DOHH2 (cell line): ENCODE results near the gene ADAMTSL1.

Experiments used
- H3F3A ChIP-seq: fragments of 200-600 bp; sonication (generic), shearing (Covaris generic); 2 replicates; pipeline ENCODE4 v1.6.0; 2016; ENCODE audit warnings: antibody characterized with exemption, mild to moderate bottlenecking; ENCODE audit not compliant: control insufficient read depth, insufficient read depth
- H3K27ac ChIP-seq: fragments of 200-600 bp; sonication (generic); 2 replicates; pipeline ENCODE4 v1.5.1; 2014; ENCODE audit warnings: low read depth, mild to moderate bottlenecking, low read length, moderate library complexity
- H3K27me3 ChIP-seq: fragments of 200-600 bp; sonication (generic); 2 replicates; pipeline ENCODE4 v1.6.1; 2014; ENCODE audit warnings: mild to moderate bottlenecking, low read length, mixed read lengths; ENCODE audit not compliant: control insufficient read depth
- H3K36me3 ChIP-seq: fragments of 200-600 bp; sonication (generic); 2 replicates; pipeline ENCODE4 v1.6.1; 2014; ENCODE audit warnings: mild to moderate bottlenecking, low read length, moderate library complexity, mixed read lengths; ENCODE audit not compliant: control insufficient read depth
- H3K4me1 ChIP-seq: fragments of 200-600 bp; sonication (generic); 2 replicates; pipeline ENCODE4 v1.6.1; 2014; ENCODE audit warnings: mild to moderate bottlenecking, low read length, mixed read lengths; ENCODE audit not compliant: control insufficient read depth
- H3K4me2 ChIP-seq: fragments of 200-600 bp; sonication (generic); 2 replicates; pipeline ENCODE4 v1.6.0; 2014; ENCODE audit warnings: mild to moderate bottlenecking, low read length, moderate library complexity
- H3K4me3 ChIP-seq: fragments of 200-600 bp; sonication (generic); 2 replicates; pipeline ENCODE4 v1.5.1; 2014; ENCODE audit warnings: mild to moderate bottlenecking, low read length, mixed read lengths
- H3K79me2 ChIP-seq: fragments of 200-600 bp; sonication (generic); 2 replicates; pipeline ENCODE4 v1.6.1; 2014; ENCODE audit warnings: mild to moderate bottlenecking, low read length, mixed read lengths; ENCODE audit not compliant: control insufficient read depth
- H3K9me2 ChIP-seq: fragments of 200-600 bp; sonication (generic); replicated peaks from 2 replicates; pipeline ENCODE4 v1.6.1; 2014; ENCODE audit warnings: mild to moderate bottlenecking, low read length, mixed read lengths; ENCODE audit not compliant: control insufficient read depth
- H3K9me3 ChIP-seq: fragments of 200-600 bp; sonication (generic); 2 replicates; pipeline ENCODE4 v1.6.1; 2014; ENCODE audit warnings: antibody characterized with exemption, low read length, mixed read lengths; ENCODE audit not compliant: control insufficient read depth, insufficient read depth
- H4K20me1 ChIP-seq: fragments of 200-600 bp; sonication (generic); 2 replicates; pipeline ENCODE4 v1.6.0; 2014; ENCODE audit warnings: low read depth, mild to moderate bottlenecking, antibody characterized with exemption, low read length, moderate library complexity; ENCODE audit not compliant: control insufficient read depth, insufficient read depth
- CTCF ChIP-seq: fragments of 200-600 bp; sonication (generic); IDR thresholded peaks from one replicate; pipeline ENCODE4 v1.5.1; 2014; ENCODE audit warnings: antibody characterized with exemption, mild to moderate bottlenecking, low read depth, low read length; ENCODE audit not compliant: poor library complexity, severe bottlenecking
- EZH2phosphoT487 ChIP-seq: fragments of 200-600 bp; sonication (generic); IDR thresholded peaks from 2 replicates; pipeline ENCODE4 v1.6.1; 2017; ENCODE audit warnings: borderline replicate concordance, mild to moderate bottlenecking, antibody characterized with exemption, low read length, moderate library complexity, mixed read lengths

Gene ADAMTSL1

GRCh38 chr9:18438300-18438925, 35.5 kb upstream of the ADAMTSL1 start:
- Histone ChIP-seq H3K9me3 (no peaks in the 10 kb centered on the region), H4K20me1 (no peaks in the 10 kb centered on the region), H3F3A (no peaks in the 10 kb centered on the region), H3K9me2 (no peaks in the 10 kb centered on the region), H3K4me1 (no peaks in the 10 kb centered on the region), H3K27me3 (no peaks in the 10 kb centered on the region), H3K79me2 (no peaks in the 10 kb centered on the region), H3K4me2 (no peak overlapping the region), H3K27ac (no peak overlapping the region), H3K36me3 (no peaks in the 10 kb centered on the region), H3K4me3 (no peak overlapping the region)
- TF ChIP-seq CTCF (no peak), EZH2phosphoT487 (no peak)

- Histone ChIP-seq H3K4me2 (no peak overlapping the region), H3K79me2 (no peaks in the 10 kb centered on the region), H3K27me3 (no peaks in the 10 kb centered on the region), H3K4me1 (no peaks in the 10 kb centered on the region), H3K9me3 (no peaks in the 10 kb centered on the region), H3K36me3 (no peaks in the 10 kb centered on the region), H3K27ac (no peak overlapping the region), H4K20me1 (no peaks in the 10 kb centered on the region), H3K4me3 (no peak overlapping the region), H3F3A (no peaks in the 10 kb centered on the region), H3K9me2 (no peaks in the 10 kb centered on the region)
- no peak for TF ChIP-seq CTCF
- no peak for TF ChIP-seq EZH2phosphoT487
Observed at GRCh38 chr9:18438951-18439350, 35.0 kb upstream of the ADAMTSL1 start.

GRCh38 chr9:18441261-18441660, 32.7 kb upstream of the ADAMTSL1 start:
- TF ChIP-seq EZH2phosphoT487 (no peak), CTCF (no peak)
- Histone ChIP-seq H3K36me3 (no peaks in the 10 kb centered on the region), H3K9me3 (no peaks in the 10 kb centered on the region), H3K9me2 (no peaks in the 10 kb centered on the region), H4K20me1 (no peaks in the 10 kb centered on the region), H3K4me1 (no peaks in the 10 kb centered on the region), H3F3A (no peaks in the 10 kb centered on the region), H3K4me2 (no peak overlapping the region), H3K4me3 (no peak overlapping the region), H3K27ac (no peak overlapping the region), H3K79me2 (no peaks in the 10 kb centered on the region), H3K27me3 (no peaks in the 10 kb centered on the region)
